NK-92 treated with Interleukin-12 subunit alpha and Interleukin-12 subunit beta, amount 100 ng/mL, for 24 hours (cell line): ENCODE data around the gene NACA.
"Not testable (repeated sequence)": the region's sequence is repeated elsewhere in the genome, so short reads cannot be mapped to it uniquely, and the experiment has no call there.

Source experiments
- DNase-seq: peaks from one replicate; lab custom pipeline; 2025; lab: John Stamatoyannopoulos, UW

The NACA gene

DNA sequence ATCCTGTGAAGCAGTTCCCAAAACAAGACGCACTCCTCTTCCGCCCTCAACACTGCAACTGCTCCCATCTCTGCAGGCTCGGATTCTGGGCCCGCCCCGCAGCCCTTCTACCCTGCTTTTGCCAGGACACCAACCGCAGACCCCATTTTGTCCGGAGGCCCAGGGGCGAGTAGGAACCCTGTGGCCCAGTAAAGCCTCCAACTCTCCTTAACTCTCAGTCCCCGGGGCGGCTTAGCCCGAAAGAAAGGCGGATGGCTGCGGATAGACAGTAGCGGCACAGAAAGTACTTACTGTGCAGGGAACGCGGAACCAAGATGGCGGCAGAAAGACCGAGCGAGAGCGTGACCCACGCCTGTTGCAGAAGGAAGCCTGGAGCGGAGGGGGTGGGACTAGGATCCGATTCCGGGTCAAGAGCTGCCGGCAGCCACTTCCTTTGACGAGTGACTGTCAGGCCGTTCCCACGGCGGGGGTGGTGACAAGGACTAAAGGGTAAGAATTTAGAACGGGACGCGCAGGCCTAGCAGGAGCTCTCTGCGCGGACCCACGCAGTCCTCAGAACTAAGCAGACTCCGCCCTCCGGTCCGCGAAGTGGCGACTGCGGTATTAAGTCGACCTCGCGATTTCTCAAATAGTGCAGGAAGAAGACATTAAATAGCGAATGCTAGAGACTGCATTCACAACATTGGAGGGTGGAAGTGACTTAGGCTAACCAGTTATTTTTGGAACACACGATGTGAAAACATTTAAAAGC is at the start of gene NACA:
Gene NACA (minus strand): TSS at position 328 of the 751 bp plus-strand sequence. CDS start 778 bp downstream, outside the sequence.
- peak; percentile 95 for DNase-seq

DNA sequence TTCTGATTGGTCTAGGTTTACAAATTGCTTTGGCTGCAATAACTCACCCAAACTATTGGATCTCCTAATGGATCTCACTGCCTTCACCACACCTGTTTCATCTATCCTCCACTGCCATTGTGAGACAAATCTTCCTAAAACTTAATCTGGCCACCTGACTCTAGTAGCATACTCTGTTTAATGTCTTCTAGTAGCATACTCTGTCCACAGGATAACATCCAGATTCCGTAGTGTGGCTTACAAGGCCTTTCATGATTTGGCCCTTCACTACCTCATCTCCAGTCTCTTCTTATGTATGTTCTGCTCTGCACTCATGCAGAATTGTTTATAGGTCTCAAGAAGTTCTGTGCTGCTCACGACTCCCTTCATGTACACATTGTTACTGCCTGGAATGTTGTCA is 48.0 kb upstream of the NACA start:
- DNase-seq = no peak

DNA sequence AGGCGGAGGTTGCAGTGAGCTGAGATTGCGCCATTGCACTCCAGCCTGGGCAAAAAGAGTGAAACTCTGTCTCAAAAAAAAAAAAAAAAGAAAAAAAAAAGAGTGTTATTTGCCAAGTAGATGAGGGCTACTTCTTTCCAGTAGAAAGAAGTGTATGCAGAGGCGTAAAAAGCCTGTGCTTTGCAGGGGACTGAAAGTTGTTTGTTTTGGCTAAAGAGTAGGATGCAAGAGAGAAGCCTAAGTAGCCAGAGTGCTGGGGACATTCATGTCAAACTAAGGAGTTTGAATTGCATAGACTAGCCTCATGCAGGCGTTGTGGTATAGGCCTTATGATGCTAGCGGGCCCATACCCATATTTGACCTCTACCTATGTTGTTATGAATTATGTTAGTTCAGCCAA is 47.5 kb upstream of the NACA start:
- DNase-seq = no peak

DNA sequence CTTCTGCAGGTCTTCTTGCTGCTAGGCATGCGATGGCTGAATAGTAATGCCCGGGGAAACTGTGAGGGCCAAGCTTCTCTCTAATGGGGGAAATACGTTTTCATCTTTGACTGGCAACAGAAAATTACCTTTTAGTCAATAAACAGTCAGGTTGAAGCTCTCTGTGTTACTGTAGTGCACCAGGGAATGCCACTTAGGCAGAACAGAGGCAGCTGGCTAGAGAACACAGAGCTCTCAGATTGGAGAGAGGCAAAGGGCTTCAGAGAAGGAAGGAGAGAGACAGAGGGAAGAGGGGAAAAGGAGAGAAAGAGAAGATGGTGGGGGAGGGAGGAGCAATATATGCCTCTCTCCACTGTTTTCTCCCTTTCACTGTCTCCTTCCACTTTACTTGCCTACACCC is 44.8 kb upstream of the NACA start:
- DNase-seq = no peak

DNA sequence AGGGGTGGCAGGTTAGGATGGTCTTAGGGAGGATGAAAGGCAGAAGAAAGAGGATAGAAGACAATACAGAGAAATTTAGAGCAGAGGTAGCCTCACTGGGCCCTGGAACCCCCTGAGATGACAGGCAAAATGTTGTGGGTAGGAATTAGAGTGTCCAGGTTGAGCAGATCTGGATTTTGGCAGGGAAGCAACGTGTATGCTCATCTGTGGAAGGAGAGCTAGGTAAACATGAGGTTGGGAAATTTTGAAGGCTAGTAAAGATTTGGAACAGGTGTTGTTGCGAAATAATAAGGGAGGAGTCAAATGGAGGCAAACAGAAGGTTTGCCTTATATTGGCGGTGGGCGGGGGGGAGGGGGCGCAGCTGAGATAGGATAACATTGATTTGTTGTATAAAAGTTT is 43.3 kb upstream of the NACA start:
- no peak for DNase-seq

DNA sequence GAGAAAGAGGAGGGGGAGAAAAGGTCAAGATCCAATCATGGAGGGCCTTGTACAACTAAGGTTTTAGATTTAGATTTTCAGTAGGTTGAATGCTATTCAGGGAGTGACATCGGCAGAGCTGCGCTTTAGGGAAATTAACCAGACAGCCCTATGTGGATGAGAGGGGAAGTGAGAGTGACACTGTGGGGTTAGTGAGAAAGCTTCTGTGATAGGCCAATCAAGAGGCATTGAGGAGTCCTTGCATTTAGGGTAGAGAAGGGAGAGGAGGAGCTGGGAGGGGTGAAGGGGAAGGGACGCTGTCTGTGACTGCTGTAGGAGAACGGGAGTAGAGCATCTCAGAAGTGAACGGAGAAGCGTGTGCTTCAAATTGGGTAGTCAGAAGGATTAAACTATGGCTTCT is 41.4 kb upstream of the NACA start:
- DNase-seq = no peak

DNA sequence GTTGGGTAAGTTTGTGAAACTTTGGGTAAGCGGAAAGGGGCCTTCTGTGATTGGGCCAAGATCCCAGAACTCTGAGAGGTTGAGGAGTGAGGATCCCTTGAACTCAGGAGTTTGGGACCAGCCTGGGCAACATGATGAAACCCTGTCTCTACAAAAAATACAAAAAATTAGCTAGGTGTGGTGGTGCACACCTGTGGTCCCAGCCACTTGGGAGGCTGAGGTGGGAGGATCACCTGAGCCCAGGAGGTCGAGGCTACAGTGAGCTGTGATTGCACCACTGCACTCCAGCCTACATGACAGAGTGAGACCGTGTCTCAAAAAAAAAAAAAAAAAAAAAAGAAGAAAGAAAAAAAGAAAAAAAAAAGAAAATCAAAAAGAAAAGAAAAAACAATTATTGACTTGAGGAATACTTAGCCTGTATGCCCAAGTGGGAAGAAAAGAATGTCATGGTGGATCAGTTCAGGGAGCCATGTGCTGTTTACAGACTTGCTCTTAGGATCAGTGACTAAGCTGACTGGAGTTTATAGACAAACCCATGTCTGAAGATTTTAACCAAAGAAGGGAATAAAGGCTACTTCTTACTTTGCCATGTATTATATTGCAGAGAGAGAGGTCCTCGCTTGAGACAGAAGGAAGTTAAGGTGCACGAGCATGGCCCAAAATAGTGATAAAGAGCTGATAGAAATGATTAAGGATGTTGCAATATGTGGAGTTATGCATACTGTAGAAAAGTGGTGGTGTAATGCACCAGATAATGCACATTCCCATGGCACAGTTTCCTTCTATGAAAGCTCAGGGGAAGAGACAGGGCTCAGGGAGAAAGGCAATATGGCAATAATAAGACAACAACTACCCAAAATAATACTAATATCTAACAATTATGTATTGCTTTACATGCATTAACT is 38.9 kb upstream of the NACA start:
- no peak for DNase-seq

DNA sequence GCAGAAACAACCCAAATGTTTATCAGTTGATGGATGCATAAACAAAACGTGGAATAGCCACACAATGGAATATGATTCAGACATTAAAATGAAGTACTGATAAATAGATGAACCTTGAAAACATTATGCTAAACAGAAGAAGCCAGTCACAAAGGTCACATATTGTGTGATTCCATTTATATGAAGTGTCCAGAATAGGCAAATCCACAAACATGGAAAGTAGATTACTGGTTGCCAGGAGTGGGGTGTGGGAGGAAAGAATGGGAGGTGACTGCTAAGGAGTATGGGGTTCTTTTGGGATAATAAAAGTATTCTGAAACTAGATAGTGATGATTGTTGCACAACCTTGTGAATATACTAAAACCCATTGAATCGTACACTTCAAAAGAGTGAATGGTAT is 36.7 kb upstream of the NACA start:
- no peak for DNase-seq

DNA sequence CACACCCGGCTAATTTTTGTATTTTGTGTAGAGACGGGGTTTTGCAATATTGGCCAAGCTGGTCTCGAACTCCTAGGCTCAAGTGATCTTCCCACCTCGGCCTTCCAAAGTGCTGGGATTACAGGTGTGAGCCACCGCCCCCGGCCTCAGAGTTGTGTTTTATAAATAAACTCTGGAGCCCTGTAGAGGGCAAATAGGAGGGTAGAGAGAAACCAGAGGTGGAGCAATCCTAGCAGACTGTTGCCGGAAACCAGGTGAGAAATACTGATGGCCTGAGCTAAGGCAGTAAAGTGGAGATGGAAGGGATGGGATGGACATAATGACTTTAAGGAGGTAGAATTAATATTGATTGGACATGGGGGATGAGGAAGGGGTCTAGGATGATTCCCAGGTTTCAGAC is 35.4 kb upstream of the NACA start:
- DNase-seq = no peak

DNA sequence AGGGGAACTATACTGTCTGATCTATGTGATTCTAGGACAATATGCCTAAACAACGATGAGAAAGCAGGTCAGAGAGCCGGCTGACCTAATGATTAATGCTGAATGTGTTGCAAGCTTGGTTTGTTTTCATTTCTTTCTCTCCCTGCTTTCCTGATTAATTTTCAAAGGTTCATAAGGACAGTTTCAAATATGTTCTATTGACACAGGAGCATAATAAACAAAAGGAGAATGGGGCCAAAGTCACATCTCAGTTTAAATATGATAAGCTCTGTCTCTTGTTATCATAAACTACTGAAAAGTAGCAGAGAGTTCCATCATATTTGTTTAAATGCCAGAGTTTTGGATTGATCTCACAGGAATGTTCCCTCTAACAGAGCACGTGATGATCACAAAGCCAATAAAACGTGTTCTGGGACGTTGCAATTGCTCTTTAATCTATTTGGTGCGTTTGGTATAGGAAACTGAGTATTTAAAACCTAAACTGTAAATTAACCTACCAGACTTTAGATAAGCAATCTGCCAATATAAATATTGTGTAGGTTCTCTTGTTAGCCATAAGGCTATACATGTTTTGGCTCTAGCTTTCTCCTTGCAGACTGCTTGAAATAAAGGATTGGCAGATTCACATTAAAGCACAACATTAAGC is 34.3 kb upstream of the NACA start:
- no peak for DNase-seq

DNA sequence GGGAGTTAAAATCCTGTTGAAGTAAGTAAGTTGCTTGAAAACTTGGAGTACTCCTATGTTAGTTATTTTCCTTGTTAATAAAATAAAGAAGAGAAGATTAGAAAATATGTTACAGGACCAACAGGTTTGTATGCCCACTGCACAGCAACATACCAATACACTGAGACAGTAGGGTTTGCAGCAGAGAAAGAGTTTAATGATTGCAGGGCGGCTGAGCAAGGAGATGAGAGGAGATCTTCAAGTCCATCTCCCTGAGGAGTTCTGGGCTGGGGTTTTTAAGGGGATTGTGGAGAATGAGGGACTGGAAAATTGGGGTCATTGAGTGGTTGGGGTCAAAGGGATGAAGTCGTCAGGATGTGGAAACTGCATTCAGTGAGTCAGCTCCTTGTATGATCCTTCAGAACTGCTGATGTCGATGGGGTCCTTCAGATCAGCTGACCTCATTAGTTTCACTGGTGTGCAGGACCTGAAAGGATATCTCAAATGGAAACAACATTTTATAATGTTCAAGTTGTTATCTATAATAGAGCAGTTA is 33.7 kb upstream of the NACA start:
- DNase-seq = no peak

DNA sequence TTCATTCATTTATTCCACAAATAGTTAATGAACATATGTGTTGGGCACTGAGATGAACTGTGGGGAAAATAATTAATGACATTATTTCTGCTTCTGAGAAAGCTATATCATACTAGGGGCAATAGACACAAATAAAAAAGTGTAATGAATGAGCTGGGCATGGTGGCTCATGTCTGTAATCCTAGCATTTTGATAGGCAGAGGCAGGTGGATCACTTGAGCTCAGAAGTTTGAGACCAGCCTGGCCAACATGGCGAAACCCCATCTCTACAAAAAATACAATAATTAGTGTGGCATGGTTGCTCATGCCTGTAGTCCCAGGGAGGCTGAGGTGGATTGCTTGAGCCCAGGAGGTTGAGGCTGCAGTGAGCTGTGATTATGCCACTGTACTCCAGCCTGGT is 32.9 kb upstream of the NACA start:
- not testable (repeated sequence) for DNase-seq

DNA sequence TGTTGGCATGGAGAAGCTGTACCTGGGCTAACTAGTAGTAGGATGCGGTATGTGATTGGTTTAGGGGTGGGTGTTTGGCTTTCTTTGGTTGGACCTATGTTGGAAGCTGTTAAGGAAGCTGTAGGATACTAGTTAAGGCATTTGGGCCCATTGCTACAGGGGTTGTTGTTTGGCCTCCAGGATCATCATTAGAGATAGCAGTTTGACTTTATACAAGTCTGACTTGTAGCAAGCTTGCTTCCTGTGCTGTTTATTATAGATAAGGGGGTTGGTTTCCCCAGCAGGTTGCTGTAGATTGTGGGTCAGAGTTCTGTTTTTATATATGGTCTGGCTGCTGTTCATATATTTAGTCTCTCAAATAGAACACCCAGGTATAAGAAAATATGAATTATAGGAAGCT is 28.5 kb upstream of the NACA start:
- no peak for DNase-seq

DNA sequence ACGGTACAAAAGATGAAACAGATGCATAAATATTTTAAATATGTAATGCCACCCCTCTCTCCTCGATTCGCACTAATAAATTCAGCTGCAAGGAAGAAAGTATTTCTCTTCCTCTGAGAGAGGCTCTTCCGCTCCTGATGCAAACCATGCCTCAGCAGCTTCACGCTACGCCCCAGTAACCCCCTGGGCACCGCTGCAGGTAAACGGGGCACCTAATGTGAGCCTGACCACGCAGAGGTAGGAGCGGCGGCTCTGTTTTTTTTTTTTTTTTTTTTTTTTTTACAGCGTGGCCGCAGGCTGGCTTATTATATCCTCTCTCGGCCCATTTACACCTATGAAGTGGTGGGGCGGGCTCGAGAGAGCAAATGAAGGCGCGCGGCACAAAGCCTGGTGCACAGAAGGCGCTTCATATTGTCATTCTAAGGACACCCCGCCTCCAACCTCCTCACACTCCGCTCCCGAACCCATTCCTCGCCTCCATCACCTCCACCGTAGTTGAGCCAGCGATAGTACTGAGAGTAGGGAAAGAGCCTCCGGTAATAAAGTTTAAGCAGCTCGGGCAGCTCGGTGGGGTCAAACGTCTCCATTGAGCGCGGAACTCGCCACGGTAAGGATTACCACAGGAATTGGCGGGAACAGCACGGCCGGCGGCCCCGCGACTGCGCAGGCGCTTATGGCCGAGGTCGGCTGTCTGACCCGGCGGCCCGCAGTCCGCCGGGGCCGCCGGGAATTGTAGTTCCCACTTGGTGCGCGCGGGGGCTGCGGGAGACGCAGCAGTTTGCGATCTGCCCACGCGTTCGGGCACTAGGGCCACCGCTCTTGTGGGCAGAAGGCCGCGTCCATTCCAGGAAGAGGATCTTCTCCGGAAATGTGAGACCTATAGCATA is 26.9 kb upstream of the NACA start, which contains the start of gene PRIM1:
Gene PRIM1 (minus strand): TSS at position 612 of the 887 bp plus-strand sequence. CDS start 25 bp downstream, at position 587.
- DNase-seq = peak; percentile 77

DNA sequence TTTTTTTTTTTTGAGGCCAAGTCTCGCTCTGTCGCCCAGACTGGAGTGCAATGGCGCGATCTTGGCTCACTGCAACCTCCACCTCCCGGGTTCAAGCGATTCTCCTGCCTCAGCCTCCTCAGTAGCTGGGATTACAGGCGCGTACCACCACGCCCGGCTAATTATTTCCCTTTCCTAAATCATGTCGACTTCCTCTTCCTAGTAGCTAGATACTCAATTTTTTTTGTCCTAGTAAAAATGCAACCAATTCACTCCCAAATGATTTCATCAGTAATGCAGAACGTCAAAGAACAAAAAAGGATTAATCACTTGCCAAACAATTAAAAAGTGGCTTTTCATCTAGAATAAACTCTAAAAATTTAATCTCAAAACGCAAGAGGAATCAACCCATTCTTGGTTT is 25.5 kb upstream of the NACA start:
- DNase-seq = not testable (repeated sequence)

DNA sequence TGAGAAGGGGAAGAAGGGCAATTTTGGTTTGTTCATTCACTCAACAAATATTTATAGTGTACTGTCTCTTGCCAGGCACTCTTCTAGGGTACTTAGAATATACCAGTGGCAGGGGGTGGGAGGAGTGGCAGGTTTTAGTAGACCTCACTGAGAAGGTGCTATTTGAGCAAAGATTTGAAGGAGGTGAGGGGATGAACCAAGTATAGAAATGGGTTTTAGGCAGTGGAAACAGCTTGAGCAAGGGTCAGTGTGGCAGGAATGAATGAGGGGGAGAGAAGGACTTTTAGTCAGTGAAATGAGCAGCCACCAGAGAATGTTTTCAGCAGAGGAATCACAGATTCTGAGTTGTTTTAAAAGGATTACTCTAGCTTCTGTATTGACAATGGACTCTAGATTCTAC is 24.8 kb upstream of the NACA start:
- no peak for DNase-seq

DNA sequence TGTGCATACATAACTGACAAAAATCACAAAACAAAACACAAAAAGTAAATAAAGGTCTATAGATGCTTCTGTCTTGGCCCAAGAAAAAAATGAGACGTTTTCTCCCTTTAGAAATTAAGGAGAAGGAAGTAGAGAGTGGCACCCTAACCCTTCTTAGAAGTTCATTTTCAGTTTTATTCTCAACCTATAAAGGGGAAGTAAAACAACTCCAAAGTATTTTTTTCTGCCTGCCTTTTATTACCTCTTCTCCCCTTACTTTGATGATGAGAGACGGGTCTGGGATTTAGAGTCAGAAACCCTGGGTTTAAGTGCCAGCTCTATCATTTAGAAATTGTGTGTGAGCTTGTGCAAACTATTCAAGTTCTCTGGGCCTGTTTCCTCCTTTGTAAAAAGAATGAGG is 24.3 kb upstream of the NACA start:
- DNase-seq = no peak

DNA sequence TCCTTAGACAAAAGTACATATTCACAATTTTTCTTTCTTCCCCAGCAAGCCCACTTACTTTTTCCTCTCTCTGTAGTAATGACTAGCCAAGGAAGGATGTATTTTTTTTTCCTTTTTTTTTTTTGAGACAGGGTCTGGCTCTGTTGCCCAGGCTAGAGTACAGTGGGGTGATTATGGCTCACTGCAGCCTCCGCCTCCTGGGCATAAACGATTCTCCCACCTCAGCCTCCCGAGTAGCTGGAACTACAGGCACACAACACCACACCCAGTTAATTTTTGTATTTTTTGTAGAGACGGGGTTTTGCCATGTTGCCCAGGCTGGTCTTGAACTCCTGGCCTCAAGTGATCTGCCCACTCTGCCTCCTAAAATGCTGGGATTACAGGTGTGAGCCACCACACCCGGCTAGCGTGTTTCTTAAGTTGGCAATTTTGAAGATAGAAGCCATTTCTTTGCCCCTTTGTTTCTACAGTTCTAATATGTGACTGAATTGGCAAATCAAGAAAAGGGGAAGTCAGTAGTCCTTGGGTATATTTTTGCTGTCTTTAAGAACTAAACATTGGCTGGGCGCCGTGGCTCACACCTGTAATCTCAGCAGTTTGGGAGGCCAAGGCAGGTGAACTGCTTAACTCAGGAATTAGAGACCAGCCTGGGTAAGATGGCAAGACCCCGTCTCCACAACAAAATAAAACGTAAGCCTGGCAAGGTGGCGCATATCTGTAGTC is 3.2 kb upstream of the NACA start:
- no peak for DNase-seq

DNA sequence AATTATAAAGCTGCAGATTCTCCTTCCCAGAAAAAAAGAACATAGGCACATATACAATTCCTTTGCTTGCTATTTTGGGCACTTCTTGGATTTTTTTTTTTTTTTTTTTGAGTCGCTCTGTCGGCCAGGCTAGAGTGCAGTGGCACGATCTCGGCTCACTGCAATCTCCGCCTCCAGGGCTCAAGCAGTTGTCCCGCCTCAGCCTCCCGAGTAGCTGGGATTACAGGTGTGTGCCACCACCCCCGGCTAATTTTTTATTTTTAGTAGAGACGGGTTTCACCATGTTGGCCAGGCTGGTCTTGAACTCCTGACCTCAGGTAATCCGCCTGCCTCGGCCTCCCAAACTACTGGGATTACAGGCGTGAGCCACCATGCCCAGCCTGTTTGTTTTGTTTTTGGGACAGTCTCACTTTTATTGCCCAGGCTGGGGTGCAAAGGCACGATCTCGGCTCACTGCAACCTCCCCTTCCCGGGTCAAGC is 1.1 kb upstream of the NACA start:
- not testable (repeated sequence) for DNase-seq

DNA sequence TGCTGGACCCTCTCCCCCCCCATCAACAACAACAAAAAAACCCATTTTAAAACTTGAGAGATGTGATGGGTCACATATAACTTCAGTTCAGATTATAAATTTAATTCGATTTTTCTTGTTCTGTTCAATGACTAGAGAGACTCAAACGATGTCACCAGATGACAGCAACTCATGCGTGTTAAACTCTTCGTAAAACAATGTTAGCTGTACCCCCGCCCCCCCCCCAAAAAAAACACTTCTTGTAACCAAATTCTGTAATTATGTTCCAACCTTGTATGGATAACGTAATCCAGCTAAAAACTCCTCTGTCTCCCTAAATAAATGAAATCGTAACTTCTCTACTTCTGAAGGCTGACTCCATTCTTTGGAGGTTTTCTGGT is 614 bp upstream of the NACA start:
- no peak for DNase-seq

DNA sequence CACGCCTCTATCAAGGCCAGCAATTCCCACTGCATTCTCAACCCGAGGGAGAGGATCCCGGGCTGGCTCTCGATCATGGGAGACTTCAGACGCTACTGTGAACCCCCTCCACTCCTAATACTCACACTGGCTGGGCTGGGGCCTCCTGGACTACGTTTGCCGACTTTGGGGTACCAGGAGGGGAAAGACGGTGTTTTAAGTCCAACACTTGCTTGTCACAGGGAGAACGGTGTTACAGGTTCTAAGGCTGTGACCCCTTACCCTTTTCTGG is 463 bp downstream of the NACA start:
- no peak for DNase-seq
